GM12872 (cell line): ENCODE measurements around the gene SLC4A4.

Experiments used
- TF ChIP-seq, protein P1 (sequence below): IDR thresholded peaks from 3 replicates; pipeline ENCODE4 v1.5.1; 2011; ENCODE audit warnings: low read depth, mild to moderate bottlenecking, low read length, moderate library complexity; ENCODE audit not compliant: insufficient read depth

Gene SLC4A4

DNA sequence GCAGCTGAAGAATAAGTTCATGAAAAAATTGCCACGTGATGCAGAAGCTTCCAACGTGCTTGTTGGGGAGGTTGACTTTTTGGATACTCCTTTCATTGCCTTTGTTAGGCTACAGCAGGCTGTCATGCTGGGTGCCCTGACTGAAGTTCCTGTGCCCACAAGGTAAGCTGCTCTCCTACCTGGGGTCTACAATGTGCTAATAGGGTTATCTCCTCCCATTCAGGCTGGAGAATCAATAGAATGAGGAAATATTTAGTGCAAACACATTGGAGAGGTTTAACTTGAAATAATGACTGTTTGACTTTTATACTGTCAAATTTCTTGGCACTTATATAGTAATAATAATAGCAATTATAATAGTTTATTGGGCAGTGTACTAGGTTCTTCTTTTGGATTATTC, 101.8 kb downstream of the SLC4A4 start:
- TF ChIP-seq, protein P1, sequence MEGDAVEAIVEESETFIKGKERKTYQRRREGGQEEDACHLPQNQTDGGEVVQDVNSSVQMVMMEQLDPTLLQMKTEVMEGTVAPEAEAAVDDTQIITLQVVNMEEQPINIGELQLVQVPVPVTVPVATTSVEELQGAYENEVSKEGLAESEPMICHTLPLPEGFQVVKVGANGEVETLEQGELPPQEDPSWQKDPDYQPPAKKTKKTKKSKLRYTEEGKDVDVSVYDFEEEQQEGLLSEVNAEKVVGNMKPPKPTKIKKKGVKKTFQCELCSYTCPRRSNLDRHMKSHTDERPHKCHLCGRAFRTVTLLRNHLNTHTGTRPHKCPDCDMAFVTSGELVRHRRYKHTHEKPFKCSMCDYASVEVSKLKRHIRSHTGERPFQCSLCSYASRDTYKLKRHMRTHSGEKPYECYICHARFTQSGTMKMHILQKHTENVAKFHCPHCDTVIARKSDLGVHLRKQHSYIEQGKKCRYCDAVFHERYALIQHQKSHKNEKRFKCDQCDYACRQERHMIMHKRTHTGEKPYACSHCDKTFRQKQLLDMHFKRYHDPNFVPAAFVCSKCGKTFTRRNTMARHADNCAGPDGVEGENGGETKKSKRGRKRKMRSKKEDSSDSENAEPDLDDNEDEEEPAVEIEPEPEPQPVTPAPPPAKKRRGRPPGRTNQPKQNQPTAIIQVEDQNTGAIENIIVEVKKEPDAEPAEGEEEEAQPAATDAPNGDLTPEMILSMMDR, result no peak

DNA sequence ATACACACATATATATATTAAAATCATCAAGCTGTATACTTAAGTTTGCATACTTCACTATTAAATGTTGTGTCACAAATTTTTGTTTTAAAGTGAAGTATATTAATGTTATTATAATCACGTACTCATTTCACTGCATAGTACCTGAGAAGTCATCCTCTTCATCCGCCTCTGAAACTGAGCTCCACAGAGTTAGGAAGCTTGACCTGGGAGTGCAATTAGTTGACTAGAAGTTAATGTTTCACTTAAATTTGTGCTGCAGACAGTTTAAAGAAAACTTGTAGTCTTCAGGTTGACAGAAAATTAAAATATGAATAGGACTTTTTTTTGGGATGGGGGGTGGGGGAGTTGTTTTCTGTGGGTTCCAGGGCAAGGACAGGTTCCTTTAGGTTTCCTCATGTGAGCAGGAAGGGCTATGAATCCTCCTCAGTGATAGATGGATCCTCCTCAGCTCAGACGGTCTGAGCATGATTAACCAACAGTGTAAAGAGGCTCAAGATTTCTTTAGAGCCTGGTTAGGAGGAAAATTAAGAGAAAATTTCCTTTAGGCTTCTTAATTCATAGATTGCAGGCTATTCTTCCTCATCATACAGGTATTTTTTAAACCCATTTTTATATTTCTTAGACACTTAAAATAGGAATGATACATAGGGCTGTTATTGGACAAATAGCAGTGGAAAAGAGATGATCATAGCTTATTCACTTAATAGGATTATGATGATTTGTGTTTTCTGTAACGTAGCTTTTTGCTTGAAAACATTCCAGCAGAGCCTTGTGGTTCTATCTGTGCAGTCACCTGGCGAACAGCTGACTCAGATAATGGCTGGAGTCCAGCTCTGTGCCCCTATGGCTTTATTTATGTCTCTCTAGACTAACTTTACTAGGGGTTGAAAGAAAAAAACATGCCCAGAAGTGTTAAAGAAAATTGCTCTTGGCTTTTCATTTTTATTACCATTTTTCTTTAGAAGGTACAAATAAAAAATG, 102.7 kb downstream of the SLC4A4 start:
- TF ChIP-seq, protein P1, result no peak

DNA sequence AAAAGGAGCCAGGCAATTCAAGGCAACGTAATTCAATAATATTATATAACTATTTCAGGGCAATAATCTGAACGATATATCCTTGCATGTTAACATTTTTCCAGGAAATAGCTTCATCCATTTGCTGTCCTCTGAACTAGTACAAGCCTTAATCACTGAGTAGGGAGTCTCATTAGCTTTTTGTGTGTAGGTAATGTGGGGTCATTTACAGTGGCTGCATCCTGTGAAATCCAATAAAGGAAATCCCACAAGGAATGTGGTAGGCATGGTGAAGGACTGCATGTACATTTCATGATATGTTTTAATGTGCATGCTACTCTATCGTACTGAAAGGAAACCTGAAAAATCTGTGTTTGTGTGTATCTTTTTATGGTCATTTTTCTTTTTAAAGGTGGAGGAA, 103.5 kb downstream of the SLC4A4 start:
- TF ChIP-seq, protein P1, result no peak

DNA sequence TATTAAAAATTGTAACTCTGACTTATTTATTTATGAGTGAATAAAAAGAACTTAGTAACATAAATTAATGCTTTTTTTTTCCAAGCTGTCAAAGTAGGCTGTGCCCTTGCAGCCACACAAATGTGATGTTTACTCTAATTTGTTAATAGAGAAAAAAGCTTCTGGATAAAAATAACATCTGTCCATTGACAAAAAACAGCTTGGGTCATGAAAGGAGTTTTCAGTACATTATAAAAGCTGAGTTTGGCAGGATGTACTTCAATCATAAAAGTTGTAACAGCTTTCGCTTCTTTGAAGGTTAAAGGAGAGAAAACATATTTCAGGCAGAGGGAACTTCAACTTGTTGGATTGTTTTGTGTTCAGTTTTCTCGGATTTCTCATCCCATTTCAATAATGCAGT, 105.6 kb downstream of the SLC4A4 start:
- TF ChIP-seq, protein P1, result no peak

DNA sequence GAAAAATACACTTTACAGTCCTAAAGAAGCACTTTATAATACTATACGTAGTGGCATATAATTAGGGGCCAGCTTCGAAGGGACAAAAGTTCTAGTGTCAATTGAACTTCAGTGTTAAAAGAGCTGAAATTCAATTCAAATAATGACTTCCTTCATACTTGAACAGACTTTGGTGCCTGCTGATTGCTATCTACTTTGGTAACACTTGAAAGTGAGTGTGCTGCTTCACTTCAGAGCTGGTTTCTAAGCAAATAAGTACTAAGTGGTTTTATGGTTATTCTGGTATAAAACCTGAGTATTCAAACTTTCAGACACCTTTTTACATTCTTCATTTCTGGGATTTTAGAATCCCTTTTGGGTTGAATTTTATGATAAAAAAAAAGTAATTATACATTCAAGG, 107.0 kb downstream of the SLC4A4 start:
- TF ChIP-seq, protein P1, result no peak

DNA sequence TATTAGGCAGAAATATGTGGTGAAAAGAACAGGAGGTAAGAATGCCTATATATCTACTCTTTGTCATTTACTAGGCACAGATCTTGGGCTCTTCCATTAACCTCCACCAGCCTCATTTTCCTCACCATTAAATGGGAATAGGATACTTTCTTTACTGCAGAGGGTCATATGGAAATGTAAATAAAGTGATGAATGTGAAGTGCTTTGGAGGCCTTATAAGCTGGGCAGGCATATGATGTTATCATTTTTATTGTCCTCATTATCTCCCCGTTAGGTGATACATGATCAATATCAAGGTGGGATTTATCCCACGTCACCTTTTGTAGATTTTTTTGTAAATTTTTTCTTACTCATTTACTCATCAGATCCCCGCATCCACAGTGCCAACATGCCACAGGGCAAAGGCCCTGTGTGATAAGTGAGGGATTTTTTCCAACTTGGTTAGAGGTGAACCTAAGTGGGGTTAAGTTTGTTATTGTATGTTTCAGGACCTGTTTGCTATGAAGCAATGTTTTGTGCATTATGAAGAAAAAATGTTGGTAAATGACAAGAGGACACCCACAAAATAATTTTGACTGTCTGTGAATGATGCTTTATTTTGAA, 107.8 kb downstream of the SLC4A4 start:
- TF ChIP-seq, protein P1, result no peak

DNA sequence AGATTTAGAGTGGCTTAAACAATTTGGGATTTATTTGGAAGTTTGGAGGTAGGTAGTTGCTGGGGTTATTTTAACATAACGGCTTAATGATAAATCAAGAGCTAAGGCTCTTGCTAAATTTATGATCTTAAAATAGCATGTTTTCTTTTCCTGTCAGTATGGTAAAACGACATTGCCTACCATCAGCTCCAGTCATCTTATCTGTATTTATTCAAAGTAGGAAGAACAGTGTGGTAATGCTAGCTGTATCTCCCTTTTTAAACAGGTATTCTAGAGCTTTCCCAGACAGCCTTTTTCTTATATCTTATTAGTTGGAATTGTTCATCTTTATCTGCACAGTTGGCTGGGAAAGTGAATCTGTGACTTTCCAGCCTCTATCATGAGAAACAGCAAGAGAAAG, 110.2 kb downstream of the SLC4A4 start:
- TF ChIP-seq, protein P1, result no peak
